HG03025 (cell line): ENCODE measurements around the gene ERN2.

Experiments
- ATAC-seq: cut with Tn5 transposase; IDR thresholded peaks from one replicate; pipeline ENCODE4 v1.9.1; 2021; ENCODE audit warnings: mild to moderate bottlenecking, moderate library complexity; ENCODE audit not compliant: unreplicated experiment, low FRiP score

Gene ERN2

GRCh38 chr16:23690771-23691482, 22.1 kb downstream of the ERN2 start:
- ATAC-seq: no peak

- ATAC-seq: no peak
These were observed 23.4 kb downstream of the ERN2 start for GRCh38 chr16:23689442-23690187.

GRCh38 chr16:23687034-23687808, 25.8 kb downstream of the ERN2 start:
- no peak for ATAC-seq

- ATAC-seq: no peak
These were observed 29.5 kb downstream of the ERN2 start for GRCh38 chr16:23683487-23683886.

GRCh38 chr16:23682181-23682580, 30.8 kb downstream of the ERN2 start:
- ATAC-seq: no peak

GRCh38 chr16:23679986-23680336, 33.1 kb downstream of the ERN2 start:
- ATAC-seq: no peak

GRCh38 chr16:23679274-23679985, 33.6 kb downstream of the ERN2 start:
- ATAC-seq: no peak

GRCh38 chr16:23678430-23679273, 34.4 kb downstream of the ERN2 start, which contains the start of gene PLK1:
TSS of gene PLK1 (plus strand) at chr16:23678889. CDS start at chr16:23678933, 44 bp downstream.
- peak; percentile 83 for ATAC-seq

- ATAC-seq: no peak
These were observed 36.0 kb downstream of the ERN2 start for GRCh38 chr16:23676924-23677480.

GRCh38 chr16:23673971-23674614, 38.9 kb downstream of the ERN2 start:
- ATAC-seq: no peak

GRCh38 chr16:23670137-23670776, 42.8 kb downstream of the ERN2 start:
- peak; percentile 70 for ATAC-seq

GRCh38 chr16:23668873-23669272, 44.1 kb downstream of the ERN2 start:
- ATAC-seq: no peak

GRCh38 chr16:23668225-23668624, 44.8 kb downstream of the ERN2 start:
- ATAC-seq: no peak

- no peak for ATAC-seq
These were observed 45.7 kb downstream of the ERN2 start for GRCh38 chr16:23667355-23667659.

- no peak for ATAC-seq
These were observed 46.3 kb downstream of the ERN2 start for GRCh38 chr16:23666571-23667354.

GRCh38 chr16:23663918-23664317, 49.1 kb downstream of the ERN2 start:
- ATAC-seq: no peak

- no peak for ATAC-seq
These were observed 61.0 kb downstream of the ERN2 start for GRCh38 chr16:23651943-23652468.
